HG03442 (cell line): ENCODE data around the gene TNRC18.
"Not testable (repeated sequence)": the region's sequence is repeated elsewhere in the genome, so short reads cannot be mapped to it uniquely, and the experiment has no call there.

Experiments used
- ATAC-seq: cut with Tn5 transposase; IDR thresholded peaks from one replicate; pipeline ENCODE4 v1.9.1; 2021; ENCODE audit warnings: mild to moderate bottlenecking, moderate library complexity; ENCODE audit not compliant: unreplicated experiment

The TNRC18 gene

DNA sequence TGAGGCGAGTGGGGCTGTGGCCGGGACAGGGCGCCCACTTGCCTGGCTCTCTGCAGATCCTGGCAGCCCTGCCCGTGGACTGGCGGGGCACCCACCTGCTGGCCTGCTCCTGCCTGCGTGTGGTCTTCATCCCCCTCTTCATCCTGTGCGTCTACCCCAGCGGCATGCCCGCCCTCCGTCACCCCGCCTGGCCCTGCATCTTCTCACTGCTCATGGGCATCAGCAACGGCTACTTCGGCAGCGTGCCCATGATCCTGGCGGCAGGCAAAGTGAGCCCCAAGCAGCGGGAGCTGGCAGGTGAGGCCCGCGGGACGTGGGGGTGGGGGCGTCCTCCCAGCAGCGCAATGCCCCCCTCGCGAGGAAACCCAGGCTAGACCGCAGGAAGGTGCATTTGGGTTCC, 123.3 kb downstream of the TNRC18 start:
- ATAC-seq: no peak

DNA sequence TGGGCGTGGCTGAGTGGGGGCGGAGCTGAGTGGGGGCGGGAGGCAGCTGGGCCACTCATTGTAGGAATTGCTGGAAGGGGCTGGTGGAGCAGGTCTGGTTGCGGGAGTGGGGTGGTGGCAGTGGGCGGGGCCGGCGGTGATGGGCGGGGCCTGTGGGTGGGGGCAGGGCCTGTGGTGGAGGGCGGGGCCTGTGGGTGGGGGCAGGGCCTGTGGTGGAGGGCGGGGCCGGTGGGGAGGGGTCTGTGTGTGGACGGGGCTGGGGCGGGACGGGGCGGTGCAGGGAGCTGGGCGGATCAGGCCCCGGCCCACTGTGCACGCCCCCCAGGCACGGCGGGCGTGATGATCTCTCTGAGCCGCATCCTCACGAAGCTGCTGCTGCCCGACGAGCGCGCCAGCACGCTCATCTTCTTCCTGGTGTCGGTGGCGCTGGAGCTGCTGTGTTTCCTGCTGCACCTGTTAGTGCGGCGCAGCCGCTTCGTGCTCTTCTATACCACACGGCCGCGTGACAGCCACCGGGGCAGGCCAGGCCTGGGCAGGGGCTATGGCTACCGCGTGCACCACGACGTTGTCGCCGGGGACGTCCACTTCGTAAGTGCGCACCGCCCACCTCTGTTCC, 126.9 kb downstream of the TNRC18 start:
- no peak for ATAC-seq

GRCh38 chr7:5296015-5296610, 127.5 kb downstream of the TNRC18 start:
- ATAC-seq: no peak

DNA sequence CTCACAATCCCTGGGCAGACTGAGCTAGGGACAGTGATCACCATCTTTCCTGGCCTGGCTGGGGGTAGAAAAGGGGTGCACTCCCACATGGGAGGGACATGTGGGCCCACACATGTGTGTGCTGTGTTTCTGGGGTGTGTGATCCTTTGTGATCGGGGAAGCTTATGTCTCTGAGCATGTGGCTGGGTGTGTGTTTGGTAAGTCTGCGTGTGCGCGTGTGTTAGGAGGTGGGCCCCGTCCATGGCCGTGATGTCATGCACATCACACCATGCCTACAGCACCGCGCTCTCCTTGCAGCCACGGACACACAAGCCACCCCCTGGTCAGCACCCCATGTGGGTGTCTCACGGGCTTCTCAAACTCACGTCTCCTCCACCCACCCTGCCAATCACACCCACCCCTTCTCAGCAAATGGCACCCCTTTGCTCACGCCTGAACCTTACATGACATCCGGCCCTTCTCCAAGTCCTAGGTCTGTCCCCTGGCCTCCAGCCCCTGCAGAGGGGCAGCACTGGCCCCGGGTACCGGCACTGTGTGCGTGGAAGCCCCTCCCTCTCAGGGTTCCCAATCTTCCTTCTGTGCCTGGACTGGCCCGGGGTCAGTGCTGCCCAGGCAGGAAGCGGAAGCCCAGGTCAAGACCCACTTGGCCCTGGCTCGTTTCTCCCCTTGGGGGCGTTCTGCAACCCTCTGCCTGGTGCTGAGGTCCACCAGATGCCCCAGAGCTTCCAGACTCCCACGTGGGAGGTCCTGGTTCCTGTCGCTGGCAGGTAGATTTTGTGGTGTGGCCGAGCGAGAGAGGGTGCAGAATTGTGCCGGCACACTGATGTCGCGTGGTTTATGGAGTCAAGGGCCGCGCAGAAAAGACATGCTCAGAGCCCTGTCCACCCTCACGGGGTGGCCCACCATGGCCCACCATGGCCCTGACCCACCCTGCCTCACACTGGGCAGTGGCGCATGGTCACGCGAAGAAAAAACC, 128.3 kb downstream of the TNRC18 start:
- no peak for ATAC-seq

DNA sequence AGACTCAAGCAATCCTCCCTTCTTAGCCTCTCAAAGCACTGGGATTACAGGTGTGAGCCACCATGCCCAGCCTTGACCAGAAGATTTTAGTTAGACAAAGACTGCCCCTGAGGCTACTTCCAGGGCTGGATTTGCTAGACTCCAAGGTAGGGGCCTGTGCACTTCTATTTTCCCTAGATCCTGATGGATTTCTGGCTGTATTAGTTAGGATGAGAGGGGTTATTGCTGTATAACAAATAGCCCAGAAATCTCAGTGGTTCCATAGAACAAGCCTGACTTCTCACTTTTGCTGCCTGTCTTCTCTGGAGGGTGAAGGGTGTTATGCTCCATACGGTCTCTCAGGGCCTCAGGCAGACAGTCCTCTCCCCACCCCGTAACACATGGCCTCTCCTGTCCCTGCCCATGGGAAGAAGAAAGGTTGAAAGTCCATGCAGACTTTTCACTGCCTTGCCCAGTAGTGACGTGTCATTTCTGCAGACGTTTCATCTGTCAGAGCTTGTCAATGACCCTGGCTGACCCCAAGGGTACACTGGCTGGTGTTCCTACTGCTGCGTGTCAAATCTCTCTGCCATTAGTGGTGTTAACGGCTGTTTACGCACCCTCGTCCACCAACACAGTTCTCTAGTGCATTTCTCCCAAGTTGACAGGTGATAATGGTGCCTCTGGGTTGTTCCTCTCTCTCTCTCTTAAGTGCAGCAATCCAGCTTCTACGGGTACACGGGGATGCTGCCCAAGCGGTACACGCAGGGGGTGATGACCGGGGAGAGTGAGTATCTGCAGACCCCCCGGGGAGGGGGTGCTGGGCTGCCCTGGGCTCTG, 129.3 kb downstream of the TNRC18 start:
- no peak for ATAC-seq

DNA sequence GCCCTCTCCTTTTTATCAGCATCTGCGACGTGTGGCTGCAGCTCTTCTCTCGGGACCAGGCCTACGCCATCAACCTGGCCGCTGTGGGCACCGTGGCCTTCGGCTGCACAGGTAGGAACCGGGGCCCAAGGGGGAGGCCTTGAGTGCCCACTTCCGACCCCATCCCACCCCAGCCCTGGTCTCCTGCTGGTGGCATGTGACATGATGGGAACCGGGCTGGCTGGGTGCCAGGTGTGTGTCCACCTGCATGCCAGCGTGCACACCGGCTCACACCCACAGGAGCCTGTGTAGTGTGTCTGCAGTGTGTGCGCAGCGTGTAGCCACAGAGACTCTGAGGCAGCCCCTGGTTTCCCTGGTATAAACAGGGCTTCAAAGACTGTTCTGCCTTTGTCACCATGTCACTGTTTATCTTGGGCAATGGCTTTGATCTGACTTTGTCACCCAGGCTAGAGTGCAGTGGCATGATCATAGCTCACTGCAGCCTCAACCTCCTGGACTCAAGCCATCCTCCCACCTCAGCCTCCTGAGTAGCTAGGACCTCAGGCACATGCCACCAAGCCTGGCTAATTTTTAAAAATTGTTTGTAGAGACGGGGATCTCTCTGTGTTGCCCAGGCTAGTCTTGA, 131.8 kb downstream of the TNRC18 start:
- ATAC-seq: not testable (repeated sequence)

DNA sequence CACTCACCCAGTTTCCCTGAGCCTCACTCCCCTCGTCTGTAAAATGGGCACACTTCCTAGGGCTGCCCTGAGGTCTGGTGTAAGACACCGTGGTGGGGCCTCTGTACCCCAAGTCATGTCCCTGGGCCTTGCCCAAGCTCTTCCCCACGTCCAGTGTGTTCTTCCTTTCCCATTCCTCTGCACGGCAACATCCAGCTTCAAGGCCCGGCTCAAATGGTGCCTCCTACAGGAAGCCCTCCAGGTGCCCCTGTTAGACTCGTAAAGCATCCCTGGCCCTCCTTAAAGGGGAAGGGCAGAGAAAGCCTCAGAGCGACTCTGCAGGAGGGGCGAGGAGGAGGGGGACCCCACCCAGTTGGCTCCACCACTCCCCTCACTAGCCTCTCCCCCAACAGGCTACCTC, 132.3 kb downstream of the TNRC18 start:
- no peak for ATAC-seq

DNA sequence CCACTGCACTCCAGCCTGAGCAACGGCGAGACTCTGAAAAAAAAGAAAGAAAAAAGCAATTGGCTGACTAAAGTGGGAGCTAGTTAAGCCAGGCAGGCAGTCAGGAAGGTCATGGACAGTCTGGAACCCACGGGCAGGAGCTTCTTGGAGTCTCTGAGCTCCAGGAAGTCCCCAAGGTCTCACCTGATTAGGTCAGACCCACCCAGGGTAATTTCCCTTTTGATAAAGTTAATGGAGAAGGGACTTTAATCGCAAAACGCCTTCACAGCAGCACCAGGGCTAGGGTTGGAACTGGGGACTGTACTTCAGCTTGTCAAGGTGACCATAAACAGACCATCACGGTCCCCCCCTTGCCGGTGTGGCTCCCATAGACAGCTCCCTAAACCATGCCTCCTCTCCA, 134.3 kb downstream of the TNRC18 start:
- ATAC-seq: no peak

DNA sequence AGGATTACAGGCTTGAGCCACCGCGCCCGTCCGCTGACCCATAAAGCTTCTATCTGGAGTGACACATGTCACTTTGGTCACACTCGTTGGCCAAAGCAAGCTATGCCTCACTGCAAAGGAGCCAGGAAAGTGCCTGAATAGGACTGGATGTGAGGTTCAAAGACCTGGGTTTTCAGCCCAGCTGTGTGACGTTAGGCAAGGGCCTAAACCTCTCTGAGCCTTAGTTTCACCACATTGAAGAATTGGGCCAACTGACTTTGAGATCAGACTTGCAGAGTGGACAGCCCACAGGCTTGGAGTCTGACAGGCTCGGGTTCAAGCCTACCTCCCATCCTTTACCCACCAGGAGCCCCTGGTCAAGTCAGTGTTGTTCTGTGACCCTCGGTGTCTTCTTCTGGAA, 135.1 kb downstream of the TNRC18 start:
- not testable (repeated sequence) for ATAC-seq

DNA sequence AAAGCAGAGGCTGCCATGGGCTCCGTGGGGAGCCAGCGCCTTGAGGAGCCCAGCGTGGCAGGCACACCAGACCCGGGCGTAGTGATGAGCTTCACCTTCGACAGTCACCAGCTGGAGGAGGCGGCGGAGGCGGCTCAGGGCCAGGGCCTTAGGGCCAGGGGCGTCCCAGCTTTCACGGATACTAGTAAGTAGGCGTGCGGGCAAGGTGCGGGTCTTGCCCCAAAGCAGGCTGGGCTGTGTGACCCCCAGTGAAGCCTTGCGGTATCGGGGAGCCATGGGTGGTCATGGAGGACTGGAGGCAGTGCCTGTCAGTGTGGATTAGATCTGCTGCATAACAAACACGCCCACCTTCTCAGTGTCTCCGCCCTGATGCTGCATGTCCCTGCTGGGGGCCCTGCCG, 135.8 kb downstream of the TNRC18 start:
- no peak for ATAC-seq

GRCh38 chr7:5287373-5287772, 136.3 kb downstream of the TNRC18 start:
- ATAC-seq: not testable (repeated sequence)

GRCh38 chr7:5286933-5287332, 136.7 kb downstream of the TNRC18 start:
- no peak for ATAC-seq

- no peak for ATAC-seq
These were observed 139.0 kb downstream of the TNRC18 start for GRCh38 chr7:5284304-5285281.

DNA sequence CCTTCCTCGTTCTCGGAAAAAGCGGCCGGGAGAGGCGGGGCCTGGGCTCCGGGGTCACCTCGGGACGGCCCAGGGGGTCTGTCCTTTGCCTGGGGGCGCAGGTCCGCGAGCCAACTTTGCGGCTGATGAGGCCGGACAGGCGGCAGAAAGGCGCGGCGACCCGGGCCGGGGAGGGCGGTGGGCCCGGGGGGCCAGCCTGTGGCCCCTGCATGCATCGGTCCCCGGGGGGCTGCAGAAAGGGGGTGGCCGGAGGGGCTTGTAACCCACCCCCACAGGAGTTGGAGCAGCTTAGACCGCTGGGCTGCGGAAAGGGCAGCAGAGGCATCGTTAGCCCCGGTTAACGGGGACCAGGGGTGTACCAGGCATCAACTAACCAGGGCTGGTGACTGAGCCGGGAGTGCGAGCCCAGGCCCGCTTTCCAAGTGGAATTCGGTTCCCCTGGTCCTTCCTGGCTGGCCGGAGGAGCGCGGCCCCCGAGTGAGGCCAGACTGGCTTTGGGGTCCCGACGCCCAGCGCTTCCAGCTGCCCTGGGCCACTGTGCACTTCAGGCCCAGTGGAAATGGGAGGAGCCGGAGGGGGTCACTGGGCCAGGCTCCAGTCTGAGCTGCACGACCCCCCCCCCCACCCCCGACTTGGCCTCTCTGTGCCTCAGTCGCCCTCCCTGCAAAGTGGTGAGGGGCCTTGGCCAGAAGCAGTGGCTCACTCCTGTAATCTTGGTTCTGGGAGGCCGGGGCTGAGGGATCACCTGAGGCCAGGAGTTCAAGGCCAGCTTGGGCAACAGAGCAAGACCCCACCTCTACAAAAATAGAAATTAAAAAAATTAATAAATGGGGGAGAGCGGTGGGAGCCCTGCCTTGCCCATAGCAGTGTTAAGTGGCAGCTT, 140.0 kb downstream of the TNRC18 start:
- ATAC-seq: no peak

DNA sequence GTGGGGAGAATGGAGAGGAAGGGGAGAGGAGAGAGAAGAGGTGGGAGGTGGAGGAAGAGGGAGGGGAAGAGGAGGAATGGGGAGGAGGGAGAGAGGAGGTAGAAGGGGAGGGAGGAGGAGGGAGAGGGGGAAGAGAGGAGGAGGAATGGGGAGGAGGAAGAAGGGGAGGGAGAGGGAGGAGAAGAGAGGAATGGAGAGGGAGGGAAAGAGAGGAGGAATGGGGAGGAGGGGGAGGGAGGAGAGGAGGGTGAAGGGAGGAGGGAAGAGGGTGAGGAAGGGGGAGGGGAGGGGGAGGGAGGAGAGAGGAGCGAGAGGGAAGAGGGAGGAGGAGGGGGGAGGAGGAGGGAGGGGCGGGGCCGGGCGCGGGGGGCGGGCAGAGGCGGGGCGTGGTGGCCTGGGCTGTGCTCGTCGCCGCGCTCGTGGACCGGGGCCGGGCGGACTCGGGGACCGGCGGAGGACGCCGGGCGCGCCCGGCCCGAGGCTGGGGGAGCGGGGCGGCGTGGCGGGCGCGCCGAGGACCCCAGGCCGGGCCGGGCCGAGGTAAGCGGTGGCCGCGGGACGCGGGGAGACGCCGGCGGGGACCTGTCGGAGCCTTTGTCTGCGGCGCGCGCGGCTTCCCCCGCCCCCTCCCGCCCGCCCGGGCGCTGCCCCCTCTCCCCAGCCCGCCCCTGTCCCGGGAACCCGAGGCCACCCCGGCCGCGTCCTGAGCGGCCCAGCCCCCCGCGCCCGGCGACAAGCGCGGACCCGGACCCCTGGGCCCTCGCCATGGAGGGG, 140.9 kb downstream of the TNRC18 start, which contains the start of gene SLC29A4:
SLC29A4 (plus strand) TSS at position 401 of the 774 bp plus-strand sequence. CDS start 4,874 bp downstream, outside the sequence.
- peak; percentile 59 for ATAC-seq

DNA sequence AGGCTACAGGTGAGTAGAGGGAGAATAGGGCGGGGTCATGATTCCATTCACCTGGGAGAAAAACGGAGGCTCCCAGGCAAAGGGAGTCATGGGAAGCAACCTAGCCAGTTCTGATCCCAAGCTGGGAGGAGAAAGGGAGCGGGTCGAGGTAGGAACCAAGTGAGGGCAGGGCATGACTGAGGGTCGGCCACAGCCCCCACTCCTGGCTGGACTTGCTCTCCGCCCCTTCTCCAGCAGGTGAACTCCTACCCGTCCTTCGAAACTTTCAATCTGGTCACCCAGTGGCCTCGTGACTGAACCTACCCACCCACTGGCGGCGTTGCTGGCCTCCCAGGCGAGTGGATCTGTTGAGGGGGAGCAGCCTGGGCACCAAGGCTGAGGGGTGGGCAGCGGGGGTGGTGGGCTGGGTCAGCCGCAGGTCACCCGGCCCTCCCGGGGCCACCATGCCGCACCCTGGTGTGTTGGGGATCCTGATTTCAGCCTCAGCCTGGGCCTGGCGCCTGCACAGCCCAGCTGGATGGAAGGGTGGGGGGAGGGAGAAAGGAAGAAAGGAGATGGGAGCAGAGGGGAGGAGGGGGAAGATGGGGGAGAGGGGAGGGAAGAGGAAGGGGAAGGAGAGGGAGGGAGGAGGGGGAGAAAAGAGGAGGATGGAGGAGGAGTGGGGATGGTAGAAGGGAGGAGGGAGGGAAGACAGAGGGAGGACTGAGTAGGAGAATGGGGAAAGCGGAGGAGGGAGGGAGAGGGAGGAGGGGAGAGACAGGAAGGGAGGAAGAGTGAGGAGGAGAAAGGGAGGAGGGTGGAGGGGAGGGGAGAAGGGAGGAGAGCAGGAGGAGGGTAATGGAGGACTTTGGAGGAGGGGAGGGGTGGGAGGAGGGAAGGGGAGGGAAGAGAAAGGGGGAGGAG, 141.8 kb downstream of the TNRC18 start:
- ATAC-seq: not testable (repeated sequence)
